ENCODE data around the gene MRPS17. TPM values are rescaled to one million over a fixed set of nuclear protein-coding genes. Genes with fewer than 3 reads are reported as not detected.

MRPS17 gene
- polyA plus RNA-seq, 1 experiment, result 8.5 TPM

DNA sequence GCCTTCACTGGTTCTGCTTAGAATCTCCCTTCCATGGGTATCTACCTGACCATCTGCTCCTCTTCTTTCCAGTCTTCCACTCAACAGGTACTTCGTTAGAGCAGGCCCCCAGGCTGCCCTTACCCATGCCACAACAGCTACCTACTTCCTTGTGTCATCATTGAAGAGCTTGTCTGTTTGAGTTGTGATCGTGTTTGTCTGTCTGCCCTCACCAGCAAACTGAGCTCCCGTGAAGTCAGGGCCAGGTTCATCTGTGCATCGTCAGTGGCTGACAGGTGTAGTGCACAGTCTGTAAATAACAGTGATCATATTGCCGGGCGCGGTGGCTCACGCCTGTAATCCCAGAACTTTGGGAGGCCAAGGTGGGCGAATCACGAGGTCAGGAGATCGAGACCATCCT is 17.7 kb downstream of the MRPS17 start:
- Histone ChIP-seq H3K27me3 (ENCODE audit: control insufficient read depth, insufficient read depth, low read length) (no peaks in the 10 kb centered on the region), H3K4me3 (ENCODE audit: low read depth, low read length) (no peak overlapping the region), H3K36me3 (ENCODE audit: control insufficient read depth, insufficient read depth, low read length) (peaks cover 5% of the 10 kb centered on the region; the same call in 1 of the 2 replicates)
- CTCF ChIA-PET, result interaction anchor here (1.0 kb wide), 1 partner anchor 123 kb away, joined by 3 read pairs; the partner anchor contains the start of gene PHKG1
- no peak for DNase-seq (ENCODE audit: low read depth)
- POLR2A ChIA-PET, result no interaction called here
- TF ChIP-seq, protein P1, sequence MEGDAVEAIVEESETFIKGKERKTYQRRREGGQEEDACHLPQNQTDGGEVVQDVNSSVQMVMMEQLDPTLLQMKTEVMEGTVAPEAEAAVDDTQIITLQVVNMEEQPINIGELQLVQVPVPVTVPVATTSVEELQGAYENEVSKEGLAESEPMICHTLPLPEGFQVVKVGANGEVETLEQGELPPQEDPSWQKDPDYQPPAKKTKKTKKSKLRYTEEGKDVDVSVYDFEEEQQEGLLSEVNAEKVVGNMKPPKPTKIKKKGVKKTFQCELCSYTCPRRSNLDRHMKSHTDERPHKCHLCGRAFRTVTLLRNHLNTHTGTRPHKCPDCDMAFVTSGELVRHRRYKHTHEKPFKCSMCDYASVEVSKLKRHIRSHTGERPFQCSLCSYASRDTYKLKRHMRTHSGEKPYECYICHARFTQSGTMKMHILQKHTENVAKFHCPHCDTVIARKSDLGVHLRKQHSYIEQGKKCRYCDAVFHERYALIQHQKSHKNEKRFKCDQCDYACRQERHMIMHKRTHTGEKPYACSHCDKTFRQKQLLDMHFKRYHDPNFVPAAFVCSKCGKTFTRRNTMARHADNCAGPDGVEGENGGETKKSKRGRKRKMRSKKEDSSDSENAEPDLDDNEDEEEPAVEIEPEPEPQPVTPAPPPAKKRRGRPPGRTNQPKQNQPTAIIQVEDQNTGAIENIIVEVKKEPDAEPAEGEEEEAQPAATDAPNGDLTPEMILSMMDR (IDR thresholded peaks at IDR 0.05; ENCODE audit: insufficient read depth, low read depth, low read length), result no peak

DNA sequence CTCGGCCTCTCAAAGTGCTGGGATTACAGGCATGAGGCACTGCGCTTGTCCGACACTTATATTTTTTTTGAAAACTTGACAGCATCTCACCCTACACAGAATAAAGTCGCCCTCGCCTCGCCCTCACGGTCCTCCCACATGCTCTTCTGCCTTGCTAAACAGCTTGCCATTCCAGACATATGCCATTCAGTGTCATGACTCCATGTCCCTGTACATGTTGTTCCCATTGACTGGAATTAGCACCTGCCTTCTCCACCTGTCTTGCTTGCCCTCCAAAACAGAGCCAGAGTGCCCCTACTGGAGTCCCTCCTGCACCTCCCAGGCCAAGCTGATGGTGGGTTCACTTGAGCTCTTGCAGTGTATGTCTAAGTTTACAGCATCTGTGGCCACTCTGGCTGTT is 18.9 kb downstream of the MRPS17 start:
- TF ChIP-seq, protein P1 (IDR thresholded peaks at IDR 0.05; ENCODE audit: insufficient read depth, low read depth, low read length), result no peak
- H3K27me3 ChIP-seq (ENCODE audit: control insufficient read depth, insufficient read depth, low read length), result no peaks in the 10 kb centered on the region
- H3K36me3 ChIP-seq (ENCODE audit: control insufficient read depth, insufficient read depth, low read length), result peaks cover 5% of the 10 kb centered on the region; the same call in 1 of the 2 replicates
- H3K4me3 ChIP-seq (ENCODE audit: low read depth, low read length), result no peak overlapping the region
- CTCF ChIA-PET, result no interaction called here
- no peak for DNase-seq (ENCODE audit: low read depth)
- POLR2A ChIA-PET, result no interaction called here

DNA sequence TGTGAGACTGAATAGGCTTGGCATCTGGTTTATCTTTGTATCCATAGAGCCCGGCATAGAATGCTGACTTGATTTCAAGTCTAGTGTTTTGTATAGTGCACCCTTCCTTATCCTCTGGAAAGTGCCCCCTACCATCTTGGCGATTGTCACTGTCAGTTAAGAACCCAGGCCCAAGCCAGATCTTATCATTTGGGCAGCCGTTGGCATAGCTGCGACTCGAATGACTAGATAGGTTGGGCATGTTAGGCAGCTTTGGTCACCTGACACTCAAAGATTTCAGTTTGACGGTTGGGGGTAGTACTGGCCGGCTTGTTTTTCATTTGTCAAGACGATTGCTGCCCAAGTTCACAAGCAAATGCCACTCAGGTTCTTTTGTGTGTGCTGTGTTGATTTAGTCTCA is 19.3 kb downstream of the MRPS17 start:
- no peak for DNase-seq (ENCODE audit: low read depth)
- CTCF ChIA-PET, result no interaction called here

DNA sequence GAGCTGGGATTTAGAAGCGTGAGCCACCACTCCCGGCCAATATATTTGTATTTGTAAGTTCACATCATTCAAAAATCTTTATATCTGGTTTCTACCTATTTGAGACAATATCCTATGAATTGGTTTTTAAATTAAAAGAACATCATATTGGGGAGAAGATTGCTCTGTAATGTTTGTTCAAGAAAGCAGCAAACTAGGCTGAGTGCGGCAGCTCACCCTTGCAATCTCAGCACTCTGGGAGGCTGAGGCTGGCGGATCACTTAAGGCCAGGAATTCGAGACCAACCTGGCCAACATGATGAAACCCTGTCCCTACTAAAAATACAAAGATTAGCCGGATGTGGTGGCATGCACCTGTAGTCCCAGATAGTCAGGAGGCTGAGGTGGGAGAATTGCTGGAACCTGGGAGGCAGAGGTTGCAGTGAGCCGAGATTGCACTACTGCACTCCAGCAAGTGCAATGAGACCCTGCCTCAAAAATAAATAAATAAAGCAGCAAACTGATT is 22.1 kb downstream of the MRPS17 start:
- POLR2A ChIA-PET, result no interaction called here
- TF ChIP-seq, protein P1 (IDR thresholded peaks at IDR 0.05; ENCODE audit: insufficient read depth, low read depth, low read length), result no peak
- CTCF ChIA-PET, result interaction anchor here (1.3 kb wide), 1 partner anchor 9 kb away, joined by 8 read pairs; the partner anchor contains the start of gene NIPSNAP2
- Histone ChIP-seq H3K27me3 (ENCODE audit: control insufficient read depth, insufficient read depth, low read length) (no peaks in the 10 kb centered on the region), H3K36me3 (ENCODE audit: control insufficient read depth, insufficient read depth, low read length) (peaks cover 4% of the 10 kb centered on the region; the same call in 1 of the 2 replicates), H3K4me3 (ENCODE audit: low read depth, low read length) (no peak overlapping the region)
- no peak for DNase-seq (ENCODE audit: low read depth)

More for the DNA sequence above, 19.3 kb downstream of the MRPS17 start:
- Histone ChIP-seq H3K36me3 (ENCODE audit: control insufficient read depth, insufficient read depth, low read length) (peaks cover 5% of the 10 kb centered on the region; the same call in 1 of the 2 replicates), H3K4me3 (ENCODE audit: low read depth, low read length) (no peak overlapping the region), H3K27me3 (ENCODE audit: control insufficient read depth, insufficient read depth, low read length) (no peaks in the 10 kb centered on the region)
- POLR2A ChIA-PET, result no interaction called here
- TF ChIP-seq, protein P1 (IDR thresholded peaks at IDR 0.05; ENCODE audit: insufficient read depth, low read depth, low read length), result no peak

DNA sequence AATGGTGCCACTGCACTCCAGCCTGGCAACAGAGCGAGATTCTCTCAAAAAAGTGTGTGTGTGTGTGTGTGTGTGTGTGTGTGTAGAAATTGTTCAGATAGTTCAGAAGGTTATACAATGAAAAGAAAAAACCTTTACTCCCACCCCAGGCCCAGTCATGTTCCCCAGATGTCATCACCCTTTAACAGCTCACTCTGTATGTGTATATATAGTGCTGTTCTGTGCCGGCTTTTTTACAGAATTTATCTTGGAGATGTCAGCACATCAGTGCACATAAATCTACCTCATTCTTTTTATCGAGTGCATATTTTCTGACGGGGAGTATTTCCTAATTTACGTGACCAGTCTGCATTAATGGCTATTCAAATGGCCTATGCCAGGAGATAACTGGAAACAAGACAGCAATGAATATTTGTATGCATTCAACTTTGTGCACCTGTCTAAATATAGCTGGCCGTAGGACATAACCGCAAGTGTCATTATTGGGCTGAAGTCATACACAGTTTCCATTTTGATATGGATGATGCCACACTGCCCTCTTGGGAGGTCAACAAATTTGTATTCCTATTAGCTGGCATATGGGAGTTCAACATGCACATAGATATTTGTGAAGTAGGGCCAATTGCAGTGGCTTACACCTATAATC is 24.4 kb downstream of the MRPS17 start:
- ChIA-PET CTCF (interaction anchor here (0.6 to 1.2 kb wide), 2 partner anchors 10 to 11 kb away, joined by 3 read pairs; no protein-coding TSS in a partner anchor), POLR2A (no interaction called here)
- H3K27me3 ChIP-seq (ENCODE audit: control insufficient read depth, insufficient read depth, low read length), result no peaks in the 10 kb centered on the region
- DNase-seq (ENCODE audit: low read depth), result no peak
- no peak overlapping the region for H3K4me3 ChIP-seq (ENCODE audit: low read depth, low read length)
- H3K36me3 ChIP-seq (ENCODE audit: control insufficient read depth, insufficient read depth, low read length), result peaks cover 7% of the 10 kb centered on the region; the same call in 1 of the 2 replicates
- TF ChIP-seq, protein P1 (IDR thresholded peaks at IDR 0.05; ENCODE audit: insufficient read depth, low read depth, low read length), result no peak
